ENCODE data around the gene RBM14. TPM values are rescaled to one million over a fixed set of nuclear protein-coding genes. Genes with fewer than 3 reads are reported as not detected.

RBM14 gene
- total and polyA plus RNA-seq, 4 donors: 34.1 to 96.3 (median 52.9) TPM

GRCh38 chr11:66607126-66607834, 9.2 kb upstream of the RBM14 start:
- DNase-seq: peak; percentile 56 to 78 (median 58)

DNA sequence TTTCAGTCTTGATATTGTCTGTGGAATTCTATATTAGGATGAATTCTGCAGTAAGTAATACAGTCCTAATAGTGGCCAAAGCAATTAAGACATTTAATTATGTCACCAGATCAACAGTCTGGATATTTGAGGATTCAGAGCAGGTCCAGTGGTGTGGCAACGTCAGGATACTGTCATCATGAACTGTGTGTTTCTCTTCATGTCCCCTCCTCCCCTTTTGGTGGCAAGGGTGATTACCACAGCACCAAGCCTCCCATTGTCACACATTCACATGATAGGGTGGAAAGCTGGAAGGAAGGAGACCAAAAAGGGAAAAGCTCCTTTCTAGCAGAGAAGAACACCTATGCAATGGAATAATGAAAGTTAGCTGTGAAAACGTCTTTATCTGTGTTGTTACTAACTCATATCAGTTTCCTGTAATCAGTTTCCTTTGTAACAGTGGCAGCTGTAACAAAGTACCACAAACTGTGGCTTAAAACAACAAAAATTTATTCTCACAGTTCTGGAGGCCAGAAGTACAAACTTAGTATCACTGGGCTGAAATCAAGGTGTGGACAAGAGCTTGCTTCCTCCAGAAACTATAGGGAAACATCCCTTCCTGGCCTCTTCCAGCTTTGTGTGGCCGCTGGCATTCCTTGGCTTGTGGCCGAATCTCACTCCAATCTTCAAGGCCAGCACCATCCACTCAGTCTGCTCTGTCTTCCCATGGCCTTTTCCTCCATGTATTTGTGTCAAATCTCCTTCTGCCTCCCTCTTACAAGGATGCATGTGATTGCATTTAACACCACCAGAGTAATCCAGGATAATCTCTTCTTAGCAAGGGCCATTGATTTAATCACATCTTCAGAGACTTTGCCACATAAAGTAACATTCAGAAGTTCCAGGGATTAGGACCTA, 6.5 kb upstream of the RBM14 start:
- no peak for ATAC-seq (ENCODE audit: insufficient read depth, low FRiP score)
- TF ChIP-seq, protein P1, sequence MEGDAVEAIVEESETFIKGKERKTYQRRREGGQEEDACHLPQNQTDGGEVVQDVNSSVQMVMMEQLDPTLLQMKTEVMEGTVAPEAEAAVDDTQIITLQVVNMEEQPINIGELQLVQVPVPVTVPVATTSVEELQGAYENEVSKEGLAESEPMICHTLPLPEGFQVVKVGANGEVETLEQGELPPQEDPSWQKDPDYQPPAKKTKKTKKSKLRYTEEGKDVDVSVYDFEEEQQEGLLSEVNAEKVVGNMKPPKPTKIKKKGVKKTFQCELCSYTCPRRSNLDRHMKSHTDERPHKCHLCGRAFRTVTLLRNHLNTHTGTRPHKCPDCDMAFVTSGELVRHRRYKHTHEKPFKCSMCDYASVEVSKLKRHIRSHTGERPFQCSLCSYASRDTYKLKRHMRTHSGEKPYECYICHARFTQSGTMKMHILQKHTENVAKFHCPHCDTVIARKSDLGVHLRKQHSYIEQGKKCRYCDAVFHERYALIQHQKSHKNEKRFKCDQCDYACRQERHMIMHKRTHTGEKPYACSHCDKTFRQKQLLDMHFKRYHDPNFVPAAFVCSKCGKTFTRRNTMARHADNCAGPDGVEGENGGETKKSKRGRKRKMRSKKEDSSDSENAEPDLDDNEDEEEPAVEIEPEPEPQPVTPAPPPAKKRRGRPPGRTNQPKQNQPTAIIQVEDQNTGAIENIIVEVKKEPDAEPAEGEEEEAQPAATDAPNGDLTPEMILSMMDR (IDR thresholded peaks at IDR 0.05; ENCODE audit: control extremely low read depth, extremely low read depth): no peak
- Histone ChIP-seq H3K9me3 (ENCODE audit: control insufficient read depth in 4 of 4, insufficient read depth in 3 of 4, low read length in 3 of 4) (no peaks in the 10 kb centered on the region), H3K36me3 (ENCODE audit: control insufficient read depth in 4 of 4, insufficient read depth in 4 of 4, low read length in 4 of 4) (peaks cover 0 to 14% (median 7%) of the 10 kb centered on the region in 4 donors), H3K27ac (ENCODE audit: low read depth in 1 of 2, low read length in 1 of 2) (no peak overlapping the region), H3K4me3 (no peak overlapping the region), H3K27me3 (ENCODE audit: control insufficient read depth in 3 of 3, insufficient read depth in 3 of 3, low read length in 2 of 3) (no peaks in the 10 kb centered on the region), H3K4me1 (ENCODE audit: control insufficient read depth in 5 of 5, insufficient read depth in 5 of 5, low read length in 5 of 5) (peaks cover 0 to 7% (median 6%) of the 10 kb centered on the region in 5 donors), H3K9ac (ENCODE audit: insufficient read depth in 1 of 2, low read length in 2 of 2) (no peak overlapping the region)
- 58% methylated on average over 4 of the region's 4 CpGs for WGBS, 2 donors
- DNase-seq: no peak

More at GRCh38 chr11:66607126-66607834, 9.2 kb upstream of the RBM14 start:
- Histone ChIP-seq H3K9me3 (ENCODE audit: control insufficient read depth in 4 of 4, insufficient read depth in 3 of 4, low read length in 3 of 4) (peaks cover 0 to 2% (median 0%) of the 10 kb centered on the region in 4 donors), H3K27ac (ENCODE audit: low read depth in 1 of 2, low read length in 1 of 2) (peak overlapping the region in 1 of 2 donors; percentile 45), H3K4me3 (no peak overlapping the region), H3K36me3 (ENCODE audit: control insufficient read depth in 4 of 4, insufficient read depth in 4 of 4, low read length in 4 of 4) (peaks cover 0 to 26% (median 16%) of the 10 kb centered on the region in 4 donors), H3K9ac (ENCODE audit: insufficient read depth in 1 of 2, low read length in 2 of 2) (no peak overlapping the region), H3K27me3 (ENCODE audit: control insufficient read depth in 3 of 3, insufficient read depth in 3 of 3, low read length in 2 of 3) (no peaks in the 10 kb centered on the region), H3K4me1 (ENCODE audit: control insufficient read depth in 5 of 5, insufficient read depth in 5 of 5, low read length in 5 of 5) (peaks cover 0 to 7% (median 6%) of the 10 kb centered on the region in 5 donors)
- TF ChIP-seq, protein P1 (IDR thresholded peaks at IDR 0.05; ENCODE audit: control extremely low read depth, extremely low read depth): no peak
- 69 to 74% methylated on average over 8 of the region's 8 CpGs for WGBS, 2 donors
- peak; percentile 31 for ATAC-seq (ENCODE audit: insufficient read depth, low FRiP score)

GRCh38 chr11:66612458-66612857, 4.0 kb upstream of the RBM14 start:
- TF ChIP-seq, protein P1 (IDR thresholded peaks at IDR 0.05; ENCODE audit: control extremely low read depth, extremely low read depth): no peak
- 92 to 95% methylated on average over 1 of the region's 1 CpG for WGBS, 2 donors
- H3K9ac ChIP-seq (ENCODE audit: insufficient read depth in 1 of 2, low read length in 2 of 2): no peak overlapping the region
- no peak overlapping the region for H3K4me3 ChIP-seq
- H3K27me3 ChIP-seq (ENCODE audit: control insufficient read depth in 3 of 3, insufficient read depth in 3 of 3, low read length in 2 of 3): no peaks in the 10 kb centered on the region
- H3K4me1 ChIP-seq (ENCODE audit: control insufficient read depth in 5 of 5, insufficient read depth in 5 of 5, low read length in 5 of 5): peaks cover 0 to 3% (median under 1%) of the 10 kb centered on the region in 5 donors
- no peak overlapping the region for H3K27ac ChIP-seq (ENCODE audit: low read depth in 1 of 2, low read length in 1 of 2)
- DNase-seq (no peak), ATAC-seq (ENCODE audit: insufficient read depth, low FRiP score) (no peak)
- H3K36me3 ChIP-seq (ENCODE audit: control insufficient read depth in 4 of 4, insufficient read depth in 4 of 4, low read length in 4 of 4): peaks cover 0 to 6% (median under 1%) of the 10 kb centered on the region in 4 donors
- no peaks in the 10 kb centered on the region for H3K9me3 ChIP-seq (ENCODE audit: control insufficient read depth in 4 of 4, insufficient read depth in 3 of 4, low read length in 3 of 4)

Data from lung (tissue), 12 donors.